Natural killer cell (primary cell): Measurements from ENCODE around the gene GARIN5A. TPM values are rescaled to one million over a fixed set of nuclear protein-coding genes. Genes with fewer than 3 reads are reported as not detected.
A peak's percentile ranks its signal among the peaks of the same experiment; 100 is the strongest.

ENCODE experiments used
- ATAC-seq, 3 donors: fragments of 150-1000 bp in 2 of 3; fragments of 200-7000 bp in 1 of 3; cut with Tn5 transposase; 1 replicate in 1 of 3; 2 replicates in 2 of 3; pipeline ENCODE4 v1.10.0; 2021; ENCODE audit warnings: mild to moderate bottlenecking in 2 of 3, moderate library complexity in 2 of 3
- DNase-seq, 2 donors: peaks; one replicate each; pipeline versions ENCODE4 v3.0.0 to v3.0.0-alpha.2; 2013 to 2021; ENCODE audit warnings: mixed read lengths in 1 of 2
- H3K27ac ChIP-seq: one replicate; pipeline ENCODE4 v1.5.1; 2013; ENCODE audit warnings: mild to moderate bottlenecking, low read length
- H3K27me3 ChIP-seq: one replicate; pipeline ENCODE4 v1.6.1; 2013; ENCODE audit warnings: low read length; ENCODE audit not compliant: control insufficient read depth, insufficient read depth
- H3K36me3 ChIP-seq: one replicate; pipeline ENCODE4 v1.6.1; 2013; ENCODE audit warnings: low read length; ENCODE audit not compliant: control insufficient read depth, insufficient read depth
- H3K4me1 ChIP-seq: one replicate; pipeline ENCODE4 v1.6.1; 2013; ENCODE audit warnings: low read length; ENCODE audit not compliant: control insufficient read depth, insufficient read depth
- H3K4me3 ChIP-seq: one replicate; pipeline ENCODE4 v1.5.1; 2013; ENCODE audit warnings: low read length
- H3K9me3 ChIP-seq: one replicate; pipeline ENCODE4 v1.6.1; 2013; ENCODE audit warnings: low read length; ENCODE audit not compliant: control insufficient read depth, insufficient read depth
- H3K27ac Mint-ChIP-seq, 2 donors: one replicate each; pipeline ENCODE4 v1.8.0; 2022; ENCODE audit warnings: mild to moderate bottlenecking in 2 of 2, mixed read lengths in 2 of 2, moderate library complexity in 1 of 2
- H3K27me3 Mint-ChIP-seq, 2 donors: one replicate each; pipeline ENCODE4 v1.8.0; 2022; ENCODE audit warnings: low read depth in 2 of 2, mixed read lengths in 2 of 2
- H3K36me3 Mint-ChIP-seq: one replicate; pipeline ENCODE4 v1.8.0; 2022; ENCODE audit warnings: mixed read lengths
- H3K4me1 Mint-ChIP-seq, 2 donors: one replicate each; pipeline ENCODE4 v1.8.0; 2022; ENCODE audit warnings: mixed read lengths in 2 of 2
- H3K4me3 Mint-ChIP-seq: one replicate; pipeline ENCODE4 v1.8.0; 2022; ENCODE audit warnings: mild to moderate bottlenecking, moderate library complexity, mixed read lengths
- H3K9me3 Mint-ChIP-seq, 2 donors: one replicate each; pipeline ENCODE4 v1.8.0; 2022; ENCODE audit warnings: mixed read lengths in 2 of 2
- CTCF ChIP-seq: fragments of 200-600 bp; IDR thresholded peaks from one replicate; pipeline ENCODE4 v1.8.0; 2022; ENCODE audit warnings: antibody characterized with exemption
- WGBS: methylation state at CpG from one replicate; pipeline ENCODE4 v1.1.7; 2013; ENCODE audit warnings: missing lambda C conversion rate; ENCODE audit not compliant: insufficient coverage; 5-methylcytosine and 5-hydroxymethylcytosine counted together
- intact Hi-C: fragments of 100-400 bp; cut with micrococcal nuclease; formaldehyde crosslinking; loops from one replicate; pipeline ENCODE4 v1.14.2; 2022
- total RNA-seq, 4 donors: library from RNA; stranded (reverse); fragments of 120-200 nt in 1 of 4; gene quantifications; one replicate each; pipeline versions ENCODE4 v1.2.3 to v1.2.4, GENCODE V29; 2013 to 2022

The GARIN5A gene
- total RNA-seq, 3 donors from 2014 or later (not counting 1 experiment from before 2014, with no cell fraction given) = 0.59 TPM; not detected in 2

DNA sequence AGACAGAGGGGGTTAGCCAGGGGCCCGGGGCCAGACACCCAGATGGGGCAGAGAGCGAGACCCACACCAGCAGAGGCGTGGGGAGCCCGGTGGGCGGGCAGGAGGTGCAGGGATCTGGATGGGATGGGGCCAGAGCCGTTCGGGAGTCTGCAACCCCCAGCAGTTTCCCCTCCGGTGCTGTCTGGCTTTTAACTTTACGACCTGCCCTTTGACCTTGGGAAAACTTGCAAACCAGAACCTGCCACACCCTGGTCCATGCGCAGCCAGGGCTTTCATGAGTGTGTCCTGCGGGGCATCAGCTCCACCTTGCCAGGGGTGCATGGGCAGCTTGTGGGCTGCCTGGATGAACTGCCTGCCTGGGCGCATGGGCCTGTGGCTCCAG lies 24.5 kb upstream of the GARIN5A start:
- Mint-ChIP-seq H3K4me1 (peaks cover 0 to 4% of the 10 kb centered on the region in 2 donors), H3K27ac (peak overlapping the region in 1 of 2 donors; percentile 75), H3K9me3 (no peaks in the 10 kb centered on the region), H3K27me3 (no peaks in the 10 kb centered on the region), H3K4me3 (no peak overlapping the region), H3K36me3 (no peaks in the 10 kb centered on the region)
- 91% methylated on average over 12 of the region's 12 CpGs for WGBS
- H3K27me3 ChIP-seq = no peaks in the 10 kb centered on the region
- H3K4me1 ChIP-seq = no peaks in the 10 kb centered on the region
- no peak for TF ChIP-seq CTCF
- H3K4me3 ChIP-seq = no peak overlapping the region
- intact Hi-C loops = no loop called here
- H3K36me3 ChIP-seq = no peaks in the 10 kb centered on the region
- ATAC-seq (no peak), DNase-seq (no peak)
- H3K9me3 ChIP-seq = no peaks in the 10 kb centered on the region
- no peak overlapping the region for H3K27ac ChIP-seq

- H3K4me3 ChIP-seq = no peak overlapping the region
- DNase-seq = no peak
- H3K9me3 ChIP-seq = no peaks in the 10 kb centered on the region
- H3K27me3 ChIP-seq = no peaks in the 10 kb centered on the region
- H3K4me1 Mint-ChIP-seq = peaks cover 0 to 4% of the 10 kb centered on the region in 2 donors
- no peak overlapping the region for H3K4me3 Mint-ChIP-seq
- H3K27ac ChIP-seq = no peak overlapping the region
- intact Hi-C loops = no loop called here
- H3K9me3 Mint-ChIP-seq = no peaks in the 10 kb centered on the region
- H3K27ac Mint-ChIP-seq = peak overlapping the region in 1 of 2 donors; percentile 75
- WGBS = 75% methylated on average over 10 of the region's 10 CpGs
- H3K36me3 Mint-ChIP-seq = no peaks in the 10 kb centered on the region
- no peaks in the 10 kb centered on the region for H3K36me3 ChIP-seq
- TF ChIP-seq CTCF = no peak
- ATAC-seq = no peak
- H3K27me3 Mint-ChIP-seq = no peaks in the 10 kb centered on the region
- H3K4me1 ChIP-seq = no peaks in the 10 kb centered on the region
These were observed 24.1 kb upstream of the GARIN5A start for GRCh38 chr19:50500753-50501151.

DNA sequence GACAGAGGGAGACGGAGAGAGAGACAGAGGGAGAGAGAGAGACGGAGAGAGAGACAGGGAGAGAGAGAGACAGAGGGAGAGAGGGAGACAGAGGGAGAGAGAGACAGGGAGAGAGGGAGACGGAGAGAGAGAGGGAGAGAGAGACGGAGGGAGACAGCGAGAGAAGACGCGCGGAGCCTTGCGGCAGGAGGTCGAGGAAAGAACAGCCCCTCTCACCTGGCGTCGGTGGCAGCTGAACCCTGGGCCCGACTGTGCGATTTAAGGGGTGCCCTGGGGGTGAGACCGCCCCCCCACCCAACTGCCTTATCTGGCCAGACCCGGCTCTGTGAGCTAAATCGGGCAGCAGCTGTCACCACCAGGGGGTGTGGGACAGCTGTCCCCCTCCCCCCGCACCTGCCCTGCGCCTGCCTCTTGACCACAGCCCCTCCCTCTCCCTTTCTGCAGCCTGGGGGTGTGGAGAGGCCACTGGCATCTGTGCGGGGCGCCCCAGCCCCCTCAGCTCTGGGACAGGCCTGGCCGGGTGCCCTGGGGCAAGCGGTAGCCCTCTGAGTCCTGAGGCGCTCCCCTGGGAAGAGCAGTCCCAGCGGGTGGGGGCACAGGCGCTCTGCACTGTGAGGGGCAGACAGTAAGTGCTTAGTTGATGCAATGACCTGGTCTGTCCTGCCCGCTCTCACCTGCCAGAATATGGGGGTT lies 23.6 kb upstream of the GARIN5A start:
- H3K4me1 ChIP-seq = no peaks in the 10 kb centered on the region
- no peaks in the 10 kb centered on the region for H3K36me3 ChIP-seq

More for the DNA sequence above, 23.6 kb upstream of the GARIN5A start:
- DNase-seq (peak in 1 of 2 donors; percentile 59), ATAC-seq (peak in 2 of 3 donors; percentile 26 to 38)
- Histone ChIP-seq H3K9me3 (no peaks in the 10 kb centered on the region), H3K27me3 (no peaks in the 10 kb centered on the region), H3K27ac (no peak overlapping the region), H3K4me3 (no peak overlapping the region)
- 78% methylated on average over 27 of the region's 27 CpGs for WGBS
- Mint-ChIP-seq H3K27ac (peak overlapping the region in 1 of 2 donors; percentile 75), H3K4me3 (no peak overlapping the region), H3K9me3 (no peaks in the 10 kb centered on the region), H3K27me3 (no peaks in the 10 kb centered on the region), H3K36me3 (no peaks in the 10 kb centered on the region), H3K4me1 (peaks cover 0 to 4% of the 10 kb centered on the region in 2 donors)
- TF ChIP-seq CTCF = no peak
- intact Hi-C loops = no loop called here
